AG20443 (cell line): ENCODE data around the gene ARHGAP25.

Source experiments
- DNase-seq: peaks from one replicate; pipeline ENCODE4 v3.0.0; 2012; ENCODE audit warnings: low spot score, mixed read lengths

The ARHGAP25 gene

GRCh38 chr2:68767996-68768395, 33.4 kb downstream of the ARHGAP25 start:
- DNase-seq = no peak

- no peak for DNase-seq
These were observed 33.9 kb downstream of the ARHGAP25 start for GRCh38 chr2:68768461-68768860.

DNA sequence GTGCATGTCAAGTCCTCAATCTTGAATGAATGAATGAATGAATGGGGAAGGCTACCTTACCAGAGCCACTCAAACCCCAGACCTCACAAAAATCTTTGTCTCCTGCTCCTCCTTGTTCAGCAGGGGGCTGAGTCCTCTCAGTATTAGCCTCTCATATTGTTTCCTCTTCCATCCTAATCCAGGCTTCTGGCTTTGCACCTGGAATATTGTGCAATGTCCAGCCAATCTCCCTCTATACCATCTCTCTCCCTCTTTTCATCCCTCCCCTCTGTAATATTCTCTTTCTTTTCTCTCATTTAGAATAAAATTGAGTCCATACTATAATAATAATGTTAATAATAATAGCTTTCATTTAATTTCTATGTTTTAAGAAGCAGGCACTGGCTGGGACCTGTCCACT, 34.3 kb downstream of the ARHGAP25 start:
- DNase-seq = no peak

- DNase-seq = no peak
These were observed 35.1 kb downstream of the ARHGAP25 start for GRCh38 chr2:68769586-68770270.

DNA sequence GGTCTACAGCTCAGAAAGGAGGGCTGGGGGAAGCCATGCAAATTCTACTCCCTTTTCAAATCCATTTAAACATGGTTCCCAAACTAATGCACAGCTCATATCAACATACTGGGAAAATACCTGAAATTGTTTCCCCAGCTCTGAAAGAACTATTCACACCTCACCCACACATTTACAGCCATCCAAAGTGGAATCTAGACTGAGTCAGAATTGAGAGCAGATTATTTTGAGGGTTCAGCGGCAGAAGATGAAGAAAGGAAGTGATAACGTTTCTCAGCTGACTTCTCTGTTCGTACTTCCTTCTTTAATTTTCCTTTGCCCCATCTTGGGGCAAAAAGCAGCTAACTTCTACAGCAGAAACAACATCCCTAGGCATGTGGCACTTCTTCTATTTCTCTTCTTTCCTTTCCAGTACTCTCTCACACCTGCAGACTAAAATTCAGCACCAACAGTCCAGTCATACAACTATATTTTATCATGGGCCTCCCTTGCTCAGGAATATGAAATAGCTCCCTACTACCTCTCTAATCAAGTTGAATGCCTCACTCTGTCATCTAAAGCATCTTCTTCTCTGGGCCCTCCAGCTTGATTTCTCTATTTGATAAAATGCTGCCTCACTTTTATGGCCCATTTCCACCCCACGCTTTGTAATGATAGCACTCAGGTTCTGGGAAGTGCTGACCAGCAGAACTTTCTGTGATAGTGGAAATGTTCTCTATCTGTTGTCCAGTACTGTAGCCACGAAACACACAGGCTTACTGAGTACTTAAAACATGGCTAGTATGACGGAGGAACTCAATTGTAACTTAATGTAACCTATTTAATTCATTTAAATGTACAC, 35.9 kb downstream of the ARHGAP25 start:
- DNase-seq = no peak

- no peak for DNase-seq
These were observed 36.7 kb downstream of the ARHGAP25 start for GRCh38 chr2:68771211-68771751.

DNA sequence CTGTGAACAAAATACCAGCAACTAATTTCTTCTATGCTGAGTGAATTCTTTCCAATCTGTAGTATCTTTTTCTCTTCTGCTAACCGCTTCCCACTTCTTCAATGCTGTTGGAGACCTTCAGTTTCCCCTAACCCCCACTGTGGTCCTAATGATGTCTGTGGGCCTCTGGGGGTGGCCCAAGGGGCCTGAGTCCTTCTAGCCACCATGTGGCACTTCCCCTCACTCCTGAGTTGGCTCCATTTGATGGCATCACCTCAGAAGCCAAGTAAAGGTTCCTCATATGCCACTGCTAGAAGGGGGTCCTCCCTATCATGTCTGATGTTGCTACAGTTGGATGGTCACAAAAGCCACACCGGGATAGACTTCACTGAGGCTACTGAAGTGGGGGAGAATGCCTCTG, 37.5 kb downstream of the ARHGAP25 start:
- no peak for DNase-seq

DNA sequence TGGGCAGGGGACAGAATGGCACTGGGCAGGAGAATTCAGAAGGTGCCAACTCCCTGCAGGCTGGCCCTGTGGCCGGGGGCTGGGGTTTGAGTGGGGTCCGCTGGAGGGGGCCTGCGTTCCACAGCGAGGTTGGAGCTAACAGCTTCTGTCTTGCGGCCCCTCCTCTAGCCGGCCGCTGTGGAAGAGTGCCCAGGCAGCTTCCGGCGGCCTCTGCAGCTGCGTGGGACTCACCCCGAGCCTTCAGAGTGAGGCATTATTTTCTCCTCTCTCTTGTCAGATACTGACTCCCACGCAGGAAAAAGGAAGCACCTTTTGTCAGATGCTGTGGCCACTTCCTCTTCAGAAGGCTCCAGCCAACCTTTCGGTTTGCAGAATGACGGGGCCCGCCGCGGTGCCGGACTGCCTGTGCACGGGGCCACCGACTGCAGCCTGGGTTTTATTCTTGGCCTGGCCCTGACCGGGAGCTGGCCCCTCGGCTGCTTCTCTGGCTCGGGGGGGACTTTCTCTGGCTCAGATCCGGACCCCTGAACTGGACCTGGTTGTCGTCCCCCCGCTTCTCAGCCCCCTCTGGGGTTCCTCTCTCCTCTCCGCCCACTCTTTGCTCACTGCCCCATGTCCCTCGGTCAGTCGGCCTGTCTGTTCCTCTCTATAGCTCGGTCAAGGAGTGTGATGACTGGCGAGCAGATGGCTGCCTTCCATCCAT, 40.1 kb downstream of the ARHGAP25 start:
- DNase-seq = no peak

- no peak for DNase-seq
These were observed 40.7 kb downstream of the ARHGAP25 start for GRCh38 chr2:68775272-68775842.

DNA sequence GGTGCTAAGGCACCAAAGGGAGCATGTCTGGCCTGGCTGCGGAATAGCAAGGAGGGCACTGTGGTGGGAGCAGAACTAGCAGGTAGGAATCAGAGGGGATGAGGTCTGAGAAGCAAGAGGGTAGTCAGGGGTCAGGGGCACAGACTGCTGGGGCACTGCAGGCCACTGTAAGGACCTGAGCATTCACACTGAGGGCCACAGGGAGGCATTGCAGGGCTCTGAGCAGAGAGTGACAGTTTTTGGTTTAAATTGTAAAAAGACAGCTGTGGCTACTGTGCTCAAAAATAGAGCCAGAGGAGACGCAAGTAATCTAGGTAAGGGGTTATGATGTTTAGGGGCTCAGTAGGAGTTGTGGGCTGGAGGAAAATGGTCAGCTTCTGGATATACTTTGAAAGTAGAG, 41.5 kb downstream of the ARHGAP25 start:
- no peak for DNase-seq

DNA sequence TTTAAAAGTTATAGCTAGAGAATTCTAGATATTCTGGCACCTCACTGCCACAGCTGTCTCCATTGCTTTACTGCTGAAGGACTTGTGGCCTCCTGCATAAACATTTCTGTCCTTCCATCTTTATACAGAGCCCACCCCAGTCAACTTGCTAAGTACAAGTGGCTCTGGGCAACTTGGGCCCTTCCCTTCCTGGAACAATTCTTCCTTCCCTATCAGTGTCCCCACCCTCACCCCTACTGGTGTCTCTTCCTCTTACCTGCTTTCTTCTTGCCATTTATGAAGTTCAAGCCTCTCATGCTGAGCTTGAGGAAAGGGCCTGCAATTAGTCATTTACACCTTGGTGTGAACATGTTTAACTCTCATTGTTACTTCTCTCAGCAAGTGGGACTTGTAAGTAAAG, 45.0 kb downstream of the ARHGAP25 start:
- DNase-seq = no peak

DNA sequence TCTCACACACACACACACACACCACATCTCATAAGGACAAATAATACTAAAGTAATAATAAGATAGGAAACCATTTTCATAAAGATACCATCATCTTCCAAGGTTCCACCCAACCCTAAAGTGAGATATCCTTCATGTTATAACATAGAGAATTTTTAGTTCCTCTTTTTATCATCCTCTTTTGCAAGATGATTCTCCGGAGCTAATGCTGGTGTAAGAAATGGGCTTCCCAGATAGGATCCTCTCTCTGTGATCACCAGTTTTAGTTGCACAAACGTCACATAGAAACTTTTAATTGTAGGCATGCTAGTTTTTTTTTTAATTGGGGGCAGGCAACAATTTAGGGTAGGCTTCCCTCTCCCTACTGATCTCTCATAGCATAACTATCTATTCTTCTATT, 49.6 kb downstream of the ARHGAP25 start:
- DNase-seq = no peak

GRCh38 chr2:68784915-68785314, 50.3 kb downstream of the ARHGAP25 start:
- DNase-seq = no peak

GRCh38 chr2:68787356-68787755, 52.7 kb downstream of the ARHGAP25 start:
- DNase-seq = no peak

GRCh38 chr2:68789603-68790002, 55.0 kb downstream of the ARHGAP25 start:
- no peak for DNase-seq

GRCh38 chr2:68790600-68790999, 56.0 kb downstream of the ARHGAP25 start:
- no peak for DNase-seq

DNA sequence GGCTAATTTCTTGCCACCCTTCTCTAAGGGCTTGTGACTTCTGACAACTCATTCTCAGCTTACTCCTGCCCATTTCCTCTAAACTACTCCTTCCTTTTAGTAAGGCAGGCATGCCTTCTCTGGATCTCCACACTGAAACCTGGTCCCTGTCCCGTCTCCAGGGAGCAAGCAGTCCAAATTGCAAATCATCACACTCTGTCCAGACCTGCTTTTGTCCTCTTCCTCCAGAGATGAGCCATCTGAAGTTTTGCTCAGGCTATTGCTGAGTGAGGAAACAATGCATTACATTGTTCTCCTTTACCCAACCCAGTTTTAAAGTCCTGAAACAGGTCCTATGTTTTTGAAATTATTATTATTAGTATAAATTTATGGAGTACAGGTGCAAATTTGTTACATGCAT, 57.3 kb downstream of the ARHGAP25 start:
- no peak for DNase-seq

- DNase-seq = no peak
These were observed 58.1 kb downstream of the ARHGAP25 start for GRCh38 chr2:68792751-68793150.

DNA sequence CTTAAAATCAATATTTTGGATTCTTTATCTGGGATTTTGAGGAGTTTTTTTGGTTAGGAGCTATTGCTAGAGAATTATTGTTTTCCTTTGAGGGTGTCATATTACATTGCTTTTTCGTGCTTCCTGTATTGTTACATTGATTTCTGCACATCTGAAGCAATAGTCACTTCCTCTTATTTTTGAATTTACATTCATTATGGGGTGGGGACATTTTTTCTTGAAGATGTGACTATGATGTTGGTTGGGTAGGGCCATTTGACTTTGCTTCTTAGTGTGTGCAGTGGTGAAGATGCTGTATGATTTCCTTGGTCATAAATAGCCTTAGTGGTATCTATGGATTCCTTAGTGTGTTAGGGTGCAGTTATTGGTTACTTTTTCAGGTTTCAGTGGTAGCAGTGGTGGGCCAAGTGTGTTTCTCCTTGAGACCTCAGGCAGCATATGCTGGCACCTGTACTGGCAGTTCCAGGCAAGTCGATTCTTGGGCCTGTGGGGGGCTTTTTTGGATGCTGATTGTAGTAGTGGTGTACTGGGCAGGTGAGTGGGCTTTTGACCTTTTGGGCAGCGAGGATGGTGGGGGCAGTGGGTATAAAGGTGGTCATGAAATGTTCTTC, 61.8 kb downstream of the ARHGAP25 start:
- no peak for DNase-seq

DNA sequence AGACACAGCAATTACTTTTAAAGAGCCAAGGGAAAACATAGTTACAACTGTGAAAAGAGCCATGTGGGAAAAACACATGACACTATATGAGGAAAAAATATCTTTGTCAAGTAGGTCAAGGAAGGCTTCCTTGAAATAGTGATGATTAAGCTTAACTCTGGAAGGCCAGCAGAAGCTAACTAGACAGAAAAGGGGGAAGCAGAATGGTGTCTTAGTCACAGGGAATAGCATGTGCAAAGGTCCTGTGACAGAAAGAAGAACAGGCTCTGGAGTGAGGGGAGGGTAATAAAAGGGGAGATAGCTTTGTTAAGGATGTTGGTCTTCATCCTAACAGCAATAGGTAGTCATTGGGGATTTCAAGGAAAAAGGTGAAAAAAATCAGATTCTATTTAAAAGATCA, 64.0 kb downstream of the ARHGAP25 start:
- no peak for DNase-seq

- DNase-seq = no peak
These were observed 64.8 kb downstream of the ARHGAP25 start for GRCh38 chr2:68799140-68800026.
